Kidney (tissue), 14 donors: ENCODE data around the gene HSP90AB1. TPM values are rescaled to one million over a fixed set of nuclear protein-coding genes. Genes with fewer than 3 reads are reported as not detected.

Experiments used
- DNase-seq, 5 donors: peaks; one replicate each; pipeline ENCODE4 v3.0.0-alpha.2; 2013 to 2020
- FAIRE-seq: peaks from 2 replicates; lab custom pipeline; 2012; peaks lifted over from hg19 to GRCh38; lab: Jason Lieb, UNC
- H3K27ac ChIP-seq, 2 donors: one replicate each; pipeline ENCODE4 v1.7.0; 2013; ENCODE audit warnings: low read depth in 2 of 2, low read length in 2 of 2, inconsistent platforms in 1 of 2
- H3K27me3 ChIP-seq: one replicate; pipeline ENCODE4 v1.7.1; 2013; ENCODE audit warnings: low read length, inconsistent platforms; ENCODE audit not compliant: control insufficient read depth, insufficient read depth
- H3K36me3 ChIP-seq, 3 donors: one replicate each; pipeline versions ENCODE4 v1.7.0 to v1.7.1; 2013; ENCODE audit warnings: low read length in 3 of 3, control low read depth in 1 of 3, inconsistent platforms in 1 of 3; ENCODE audit not compliant: insufficient read depth in 3 of 3, control insufficient read depth in 2 of 3
- H3K4me1 ChIP-seq, 3 donors: one replicate each; pipeline versions ENCODE4 v1.7.0 to v1.7.1; 2013; ENCODE audit warnings: low read length in 3 of 3, inconsistent platforms in 1 of 3, low read depth in 1 of 3; ENCODE audit not compliant: control insufficient read depth in 2 of 3, insufficient read depth in 2 of 3
- H3K4me3 ChIP-seq, 3 donors: one replicate each; pipeline versions ENCODE4 v1.7.0 to v1.8.1; 2013; ENCODE audit warnings: low read length in 3 of 3, control low read depth in 1 of 3, inconsistent platforms in 1 of 3
- H3K9ac ChIP-seq, 3 donors: one replicate each; pipeline versions ENCODE4 v1.7.0 to v1.7.1; 2013; ENCODE audit warnings: low read length in 3 of 3, control low read depth in 1 of 3, inconsistent platforms in 1 of 3
- H3K9me3 ChIP-seq, 3 donors: one replicate each; pipeline versions ENCODE4 v1.7.0 to v1.7.1; 2013; ENCODE audit warnings: low read length in 3 of 3, control low read depth in 1 of 3, inconsistent platforms in 1 of 3; ENCODE audit not compliant: control insufficient read depth in 2 of 3, insufficient read depth in 1 of 3
- intact Hi-C: fragments of 100-400 bp; cut with DNase I; formaldehyde crosslinking; loops from one replicate; pipeline ENCODE4 v1.11.1; 2022
- polyA plus RNA-seq: library from polyadenylated mRNA; stranded (reverse); fragments of 350-450 nt; fragmentation: Illumina TruSeq; extraction: RNeasy Lipid Tissue Mini Kit (QIAGEN cat#74804); gene quantifications from one replicate; pipeline ENCODE4 v1.2.3, GENCODE V29; 2014; ENCODE audit warnings: low read depth, low replicate concordance; ENCODE audit not compliant: insufficient read depth
- total RNA-seq: library from RNA; stranded (reverse); fragmentation: NEBNext Ultra II Directional; extraction: Animal tissue kit (Norgen Biotek cat#: 25700); gene quantifications from one replicate; pipeline ENCODE4 v1.2.1, GENCODE V29; 2021
- TF ChIP-seq, protein P1 (sequence below): IDR thresholded peaks from 3 replicates; pipeline ENCODE4 v1.5.1; 2012; ENCODE audit warnings: mild to moderate bottlenecking, moderate library complexity, borderline replicate concordance; ENCODE audit not compliant: insufficient read depth; ENCODE audit errors: extremely low read depth
- donor health status: control.
- donor health status: control.
- donor health status: control.
- donor health status: control.
- donor health status: control.
- donor health status: DM: yes; HTN: yes; CAD: no.
- donor health status: Normal renal cell carcinoma (clear cell type).

Gene HSP90AB1
- total and polyA plus RNA-seq, 2 donors from 2014 or later, result 499 to 551 TPM

DNA sequence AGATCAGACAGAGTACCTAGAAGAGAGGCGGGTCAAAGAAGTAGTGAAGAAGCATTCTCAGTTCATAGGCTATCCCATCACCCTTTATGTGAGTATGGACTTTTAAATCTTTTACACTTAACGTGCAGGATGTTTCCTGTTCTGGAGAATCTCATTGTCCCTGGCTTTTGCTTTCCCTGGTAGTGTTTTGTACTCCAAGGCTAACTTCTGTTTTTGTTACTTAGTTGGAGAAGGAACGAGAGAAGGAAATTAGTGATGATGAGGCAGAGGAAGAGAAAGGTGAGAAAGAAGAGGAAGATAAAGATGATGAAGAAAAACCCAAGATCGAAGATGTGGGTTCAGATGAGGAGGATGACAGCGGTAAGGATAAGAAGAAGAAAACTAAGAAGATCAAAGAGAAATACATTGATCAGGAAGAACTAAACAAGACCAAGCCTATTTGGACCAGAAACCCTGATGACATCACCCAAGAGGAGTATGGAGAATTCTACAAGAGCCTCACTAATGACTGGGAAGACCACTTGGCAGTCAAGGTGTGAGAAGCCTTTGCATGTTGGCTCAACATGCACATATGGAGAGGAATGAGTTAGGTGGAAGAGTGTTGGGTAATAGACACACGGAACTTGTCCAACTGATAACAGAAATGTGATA lies 3.3 kb downstream of the HSP90AB1 start:
- Histone ChIP-seq H3K36me3 (peaks cover 20 to 53% (median 44%) of the 10 kb centered on the region in 3 donors), H3K9ac (no peak overlapping the region), H3K27me3 (no peaks in the 10 kb centered on the region), H3K27ac (peak overlapping the region in 1 of 2 donors; percentile 1), H3K4me1 (peaks cover 0 to 10% (median 0%) of the 10 kb centered on the region in 3 donors), H3K4me3 (no peak overlapping the region), H3K9me3 (no peaks in the 10 kb centered on the region)
- intact Hi-C loops, result no loop called here
- no peak for DNase-seq
- TF ChIP-seq, protein P1, sequence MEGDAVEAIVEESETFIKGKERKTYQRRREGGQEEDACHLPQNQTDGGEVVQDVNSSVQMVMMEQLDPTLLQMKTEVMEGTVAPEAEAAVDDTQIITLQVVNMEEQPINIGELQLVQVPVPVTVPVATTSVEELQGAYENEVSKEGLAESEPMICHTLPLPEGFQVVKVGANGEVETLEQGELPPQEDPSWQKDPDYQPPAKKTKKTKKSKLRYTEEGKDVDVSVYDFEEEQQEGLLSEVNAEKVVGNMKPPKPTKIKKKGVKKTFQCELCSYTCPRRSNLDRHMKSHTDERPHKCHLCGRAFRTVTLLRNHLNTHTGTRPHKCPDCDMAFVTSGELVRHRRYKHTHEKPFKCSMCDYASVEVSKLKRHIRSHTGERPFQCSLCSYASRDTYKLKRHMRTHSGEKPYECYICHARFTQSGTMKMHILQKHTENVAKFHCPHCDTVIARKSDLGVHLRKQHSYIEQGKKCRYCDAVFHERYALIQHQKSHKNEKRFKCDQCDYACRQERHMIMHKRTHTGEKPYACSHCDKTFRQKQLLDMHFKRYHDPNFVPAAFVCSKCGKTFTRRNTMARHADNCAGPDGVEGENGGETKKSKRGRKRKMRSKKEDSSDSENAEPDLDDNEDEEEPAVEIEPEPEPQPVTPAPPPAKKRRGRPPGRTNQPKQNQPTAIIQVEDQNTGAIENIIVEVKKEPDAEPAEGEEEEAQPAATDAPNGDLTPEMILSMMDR, result no peak
- no peak for FAIRE-seq

DNA sequence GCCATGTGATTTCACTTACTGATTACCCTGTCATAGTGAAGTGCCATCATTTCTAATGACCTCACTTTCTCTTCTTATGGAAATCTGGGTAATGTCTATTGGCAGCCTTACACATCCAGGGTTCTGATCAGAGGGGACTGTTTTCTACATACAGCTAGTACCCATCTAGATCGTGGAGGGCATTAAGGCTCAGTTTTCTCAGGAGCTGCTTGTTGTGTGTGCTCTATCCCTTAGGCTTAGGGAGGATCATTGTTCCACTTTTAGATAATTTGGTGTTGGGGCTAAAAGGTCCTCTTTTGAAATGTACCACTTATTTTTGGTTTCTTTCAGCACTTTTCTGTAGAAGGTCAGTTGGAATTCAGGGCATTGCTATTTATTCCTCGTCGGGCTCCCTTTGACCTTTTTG lies 3.8 kb downstream of the HSP90AB1 start:
- peak overlapping the region in 1 of 2 donors; percentile 1 for H3K27ac ChIP-seq
- no peak for FAIRE-seq
- H3K36me3 ChIP-seq, result peaks cover 20 to 53% (median 46%) of the 10 kb centered on the region in 3 donors
- DNase-seq, result no peak
- no peak overlapping the region for H3K4me3 ChIP-seq
- H3K9me3 ChIP-seq, result no peaks in the 10 kb centered on the region
- intact Hi-C loops, result no loop called here
- TF ChIP-seq, protein P1, result no peak
- no peak overlapping the region for H3K9ac ChIP-seq
- H3K27me3 ChIP-seq, result no peaks in the 10 kb centered on the region
- H3K4me1 ChIP-seq, result peaks cover 0 to 5% (median 0%) of the 10 kb centered on the region in 3 donors

DNA sequence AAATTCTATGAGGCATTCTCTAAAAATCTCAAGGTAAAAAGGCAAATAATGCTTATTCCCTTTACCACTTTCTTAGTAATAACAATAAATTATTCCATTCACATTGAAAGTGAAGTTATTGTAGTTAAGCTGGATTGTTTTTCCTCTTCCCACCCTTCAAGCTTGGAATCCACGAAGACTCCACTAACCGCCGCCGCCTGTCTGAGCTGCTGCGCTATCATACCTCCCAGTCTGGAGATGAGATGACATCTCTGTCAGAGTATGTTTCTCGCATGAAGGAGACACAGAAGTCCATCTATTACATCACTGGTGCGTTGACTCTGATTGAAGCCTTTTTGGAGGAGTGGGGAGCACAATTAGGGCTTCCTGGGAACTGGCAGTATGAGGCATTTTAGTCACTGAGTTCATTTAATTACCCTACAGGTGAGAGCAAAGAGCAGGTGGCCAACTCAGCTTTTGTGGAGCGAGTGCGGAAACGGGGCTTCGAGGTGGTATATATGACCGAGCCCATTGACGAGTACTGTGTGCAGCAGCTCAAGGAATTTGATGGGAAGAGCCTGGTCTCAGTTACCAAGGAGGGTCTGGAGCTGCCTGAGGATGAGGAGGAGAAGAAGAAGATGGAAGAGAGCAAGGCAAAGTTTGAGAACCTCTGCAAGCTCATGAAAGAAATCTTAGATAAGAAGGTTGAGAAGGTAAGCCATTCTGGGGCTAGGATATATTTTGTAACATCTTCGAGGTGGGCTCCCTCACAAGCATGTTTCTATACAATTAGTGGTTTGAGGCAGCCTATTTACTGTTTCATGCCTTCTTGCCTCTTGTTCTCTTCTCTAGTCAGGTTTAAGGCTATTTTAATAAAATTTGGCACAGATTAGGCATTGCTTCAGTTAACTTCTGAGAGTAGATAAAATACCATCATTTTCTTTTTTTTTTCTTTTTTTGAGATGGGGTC lies 4.9 kb downstream of the HSP90AB1 start:
- H3K27ac ChIP-seq, result no peak overlapping the region
- no peaks in the 10 kb centered on the region for H3K27me3 ChIP-seq
- TF ChIP-seq, protein P1, result no peak
- DNase-seq (no peak), FAIRE-seq (no peak)
- intact Hi-C loops, result no loop called here
- no peaks in the 10 kb centered on the region for H3K9me3 ChIP-seq
- peaks cover 0 to 9% (median 0%) of the 10 kb centered on the region in 3 donors for H3K4me1 ChIP-seq
- no peak overlapping the region for H3K9ac ChIP-seq
- H3K4me3 ChIP-seq, result no peak overlapping the region
- H3K36me3 ChIP-seq, result peaks cover 20 to 53% (median 46%) of the 10 kb centered on the region in 3 donors
